PC-3 (cell line): ENCODE data around the gene TYMS. TPM values are rescaled to one million over a fixed set of nuclear protein-coding genes. Genes with fewer than 3 reads are reported as not detected.

Experiments used
- ATAC-seq: fragments of 200-7000 bp; cut with Tn5 transposase; 2 replicates; pipeline ENCODE4 v1.9.1; 2020; ENCODE audit warnings: mild to moderate bottlenecking, moderate library complexity
- BruUV-seq: library from RNA; stranded (reverse); fragments of 400-500 nt; replicated peaks from 2 replicates; lab custom pipeline; 2021; lab: Mats Ljungman, UMichigan
- CTCF ChIA-PET: fragments of 300-600 bp; sonication (Branson Sonifier 250); formaldehyde crosslinking; loops from one replicate; lab custom pipeline; 2022; ENCODE audit warnings: antibody characterized with exemption; lab: Charles Lee
- POLR2A ChIA-PET: fragments of 300-600 bp; sonication (Branson Sonifier 250); formaldehyde crosslinking; loops from one replicate; lab custom pipeline; 2022; ENCODE audit warnings: antibody characterized with exemption; ENCODE audit not compliant: unreplicated experiment; lab: Charles Lee
- DNase-seq: peaks from one replicate; pipeline ENCODE4 v3.0.0-alpha.2; 2015
- H2AFZ ChIP-seq: fragments of 300-600 bp; sonication (generic); 2 replicates; pipeline ENCODE4 v1.6.0; 2016; ENCODE audit warnings: antibody characterized with exemption, low read length
- H3F3A ChIP-seq: fragments of 300-600 bp; sonication (generic); one replicate; pipeline ENCODE4 v1.6.0; 2017; ENCODE audit warnings: antibody characterized with exemption, low read length, control low read depth, mild to moderate bottlenecking; ENCODE audit not compliant: unreplicated experiment
- H3K27ac ChIP-seq: fragments of 300-600 bp; sonication (generic); 2 replicates; pipeline ENCODE4 v1.5.1; 2016; ENCODE audit warnings: mild to moderate bottlenecking, low read length
- H3K27me3 ChIP-seq: fragments of 300-600 bp; sonication (generic); 2 replicates; pipeline ENCODE4 v1.6.1; 2016; ENCODE audit warnings: low read length, mixed read lengths
- H3K36me3 ChIP-seq: fragments of 300-600 bp; sonication (generic); 2 replicates; pipeline ENCODE4 v1.6.1; 2016; ENCODE audit warnings: low read depth, mixed run types, low read length, mixed read lengths
- H3K4me1 ChIP-seq: fragments of 300-600 bp; sonication (generic); 2 replicates; pipeline ENCODE4 v1.5.1; 2016; ENCODE audit warnings: low read length; ENCODE audit not compliant: insufficient read depth
- H3K4me2 ChIP-seq: fragments of 300-600 bp; sonication (generic); 2 replicates; pipeline ENCODE4 v1.6.0; 2016; ENCODE audit warnings: low read length
- H3K4me3 ChIP-seq: fragments of 300-600 bp; sonication (generic); 2 replicates; pipeline ENCODE4 v1.5.1; 2016; ENCODE audit warnings: mild to moderate bottlenecking, low read length, mixed read lengths
- H3K79me2 ChIP-seq: fragments of 300-600 bp; sonication (generic); 2 replicates; pipeline ENCODE4 v1.6.1; 2017; ENCODE audit warnings: low read length, mixed read lengths
- H3K9ac ChIP-seq: fragments of 300-600 bp; sonication (generic); 2 replicates; pipeline ENCODE4 v1.6.0; 2016; ENCODE audit warnings: mild to moderate bottlenecking, low read length
- H3K9me2 ChIP-seq: fragments of 300-600 bp; sonication (generic); replicated peaks from 2 replicates; pipeline ENCODE4 v1.6.1; 2016; ENCODE audit warnings: mixed run types, low read length, mixed read lengths
- H3K9me3 ChIP-seq: fragments of 300-600 bp; sonication (generic); 2 replicates; pipeline ENCODE4 v1.6.1; 2016; ENCODE audit warnings: low read length, mixed read lengths
- H4K20me1 ChIP-seq: fragments of 300-600 bp; sonication (generic); 2 replicates; pipeline ENCODE4 v1.6.1; 2016; ENCODE audit warnings: low read length, mixed read lengths
- CTCF ChIP-seq: fragments of 300-600 bp; sonication (generic); conservative IDR thresholded peaks from 2 replicates; pipeline ENCODE4 v1.5.1; 2017; ENCODE audit warnings: antibody characterized with exemption, low read depth, mild to moderate bottlenecking, low read length
- EZH2 ChIP-seq: fragments of 300-600 bp; sonication (generic); IDR thresholded peaks from one replicate; pipeline ENCODE4 v1.6.1; 2017; ENCODE audit warnings: antibody characterized with exemption, mild to moderate bottlenecking, low read length; ENCODE audit not compliant: unreplicated experiment
- EZH2phosphoT487 ChIP-seq: fragments of 300-600 bp; sonication (generic); IDR thresholded peaks from 2 replicates; pipeline ENCODE4 v1.6.1; 2018; ENCODE audit warnings: mild to moderate bottlenecking, antibody characterized with exemption, low read length, borderline replicate concordance
- intact Hi-C: fragments of 100-400 bp; cut with micrococcal nuclease; formaldehyde crosslinking; loops from 2 replicates; pipeline ENCODE4 v1.9.0; 2023
- total RNA-seq: library from RNA; depleted of rRNA; stranded (reverse); fragments of >200 nt; gene quantifications from 2 replicates; pipeline ENCODE4 v1.2.3, GENCODE V29; 2014

TYMS gene
- total RNA-seq, 1 experiment from 2014 or later: 63.2 TPM

DNA sequence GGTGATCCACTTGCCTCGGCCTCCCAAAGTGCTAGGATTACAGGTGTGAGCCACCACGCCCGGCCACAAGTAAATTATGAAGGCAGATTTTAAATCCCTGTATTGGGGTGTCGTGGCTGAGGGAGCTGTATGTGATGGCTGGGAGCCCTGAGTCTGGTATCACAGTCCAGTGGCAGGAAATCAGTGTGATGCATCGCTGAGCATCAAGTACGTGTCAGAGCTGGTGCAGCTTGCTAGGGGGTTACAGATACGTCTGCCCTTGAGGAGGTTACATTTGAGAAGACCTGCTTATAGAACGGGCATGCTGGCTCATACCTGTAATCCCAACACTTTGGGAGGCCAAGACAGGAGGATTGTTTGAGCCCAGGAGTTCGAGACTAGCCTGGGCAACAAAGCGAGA lies 50.6 kb downstream of the TYMS start:
- CTCF ChIA-PET: no interaction called here
- POLR2A ChIA-PET: no interaction called here
- no peak for ATAC-seq

DNA sequence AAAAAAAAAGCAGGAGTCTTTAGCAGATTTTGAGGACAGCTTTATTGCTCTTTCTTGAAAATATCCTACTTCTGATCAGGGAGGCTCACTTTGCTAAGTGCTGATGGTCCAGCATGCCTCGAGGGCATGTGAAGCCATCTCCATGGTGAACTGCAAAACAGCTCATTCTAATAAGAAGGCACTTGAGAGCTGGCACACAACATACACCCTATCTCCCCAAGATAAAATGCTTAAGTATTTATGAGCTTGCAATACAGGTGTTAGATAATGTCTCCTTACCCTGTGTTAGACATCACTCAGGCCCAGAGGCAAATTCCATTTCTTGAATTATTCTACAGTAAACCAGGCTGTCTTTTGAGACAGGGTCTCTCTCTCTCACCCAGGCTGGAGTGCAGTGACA lies 52.3 kb downstream of the TYMS start:
- no peak overlapping the region for H3K9ac ChIP-seq
- ChIA-PET CTCF (no interaction called here), POLR2A (no interaction called here)
- DNase-seq: peak; percentile 4
- peaks cover 10% of the 10 kb centered on the region for H3K4me1 ChIP-seq
- H2AFZ ChIP-seq: no peak overlapping the region
- H3F3A ChIP-seq: no peaks in the 10 kb centered on the region
- H3K36me3 ChIP-seq: peaks cover 7% of the 10 kb centered on the region
- no peak overlapping the region for H3K4me3 ChIP-seq
- H3K9me3 ChIP-seq: no peaks in the 10 kb centered on the region
- H3K27me3 ChIP-seq: no peaks in the 10 kb centered on the region
- H4K20me1 ChIP-seq: no peaks in the 10 kb centered on the region
- no peak overlapping the region for H3K27ac ChIP-seq
- H3K4me2 ChIP-seq: no peak overlapping the region
- H3K9me2 ChIP-seq: no peaks in the 10 kb centered on the region
- no TSS peak for BruUV-seq
- intact Hi-C loops: loop anchor here (10.0 kb wide), 1 partner anchor 55 kb away; the partner anchor contains the start of gene TYMS
- peaks cover 43% of the 10 kb centered on the region for H3K79me2 ChIP-seq
- no peak for ATAC-seq
- TF ChIP-seq CTCF: no peak
- no peak for TF ChIP-seq EZH2phosphoT487
- no peak for TF ChIP-seq EZH2

More for the DNA sequence above, 50.6 kb downstream of the TYMS start:
- Histone ChIP-seq H2AFZ (no peak overlapping the region), H3K9me3 (no peaks in the 10 kb centered on the region), H3K27ac (no peak overlapping the region), H3K9ac (no peak overlapping the region), H3K4me1 (peaks cover 24% of the 10 kb centered on the region), H3K27me3 (no peaks in the 10 kb centered on the region), H3K4me2 (no peak overlapping the region), H4K20me1 (no peaks in the 10 kb centered on the region; the same call in 1 of the 2 replicates), H3K9me2 (no peaks in the 10 kb centered on the region), H3K36me3 (peaks cover 8% of the 10 kb centered on the region), H3K4me3 (no peak overlapping the region), H3K79me2 (peaks cover 43% of the 10 kb centered on the region), H3F3A (peaks cover 8% of the 10 kb centered on the region)
- TF ChIP-seq CTCF (no peak), EZH2 (no peak), EZH2phosphoT487 (no peak)
- no TSS peak for BruUV-seq
- DNase-seq: no peak
- intact Hi-C loops: loop anchor here (10.0 kb wide), 1 partner anchor 53 kb away; the partner anchor contains the start of gene TYMS
